Suprapubic skin (tissue), 3 donors: ENCODE results near the gene ZNF653.

Experiments used
- EP300 ChIP-seq: sonication (generic); formaldehyde crosslinking; IDR thresholded peaks from one replicate; pipeline ENCODE4 v1.6.1; 2017; ENCODE audit warnings: antibody characterized with exemption
- TF ChIP-seq, protein P1 (sequence below), 2 donors: fragments of 200-600 bp in 1 of 2; fragments of 450-650 bp in 1 of 2; sonication (generic) in 1 of 2; IDR thresholded peaks; one replicate each; pipeline ENCODE4 v1.5.1; 2016 to 2019; ENCODE audit warnings: antibody characterized with exemption in 2 of 2, mild to moderate bottlenecking in 1 of 2, moderate library complexity in 1 of 2

DNA sequence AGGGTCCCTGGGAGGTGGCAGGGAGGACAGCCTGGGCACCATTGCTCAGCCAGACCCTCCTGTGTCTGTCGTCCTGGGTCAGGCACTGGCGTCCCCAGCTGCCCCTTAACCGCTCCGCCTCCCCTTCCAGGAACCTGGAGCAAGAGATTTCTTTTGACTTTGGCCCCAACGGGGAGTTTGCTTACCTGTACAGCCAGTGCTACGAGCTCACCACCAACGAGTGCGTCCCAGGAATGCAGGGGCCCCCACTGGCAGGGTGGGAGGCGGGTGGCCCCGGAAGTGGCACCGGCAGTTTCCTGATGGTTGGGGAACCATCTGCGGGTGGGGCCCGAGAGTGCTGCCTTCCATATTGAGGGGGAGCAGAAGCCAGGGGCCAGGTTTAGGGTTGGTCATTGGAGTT lies 57.2 kb downstream of the ZNF653 start:
- no peak for TF ChIP-seq EP300
- TF ChIP-seq, protein P1, sequence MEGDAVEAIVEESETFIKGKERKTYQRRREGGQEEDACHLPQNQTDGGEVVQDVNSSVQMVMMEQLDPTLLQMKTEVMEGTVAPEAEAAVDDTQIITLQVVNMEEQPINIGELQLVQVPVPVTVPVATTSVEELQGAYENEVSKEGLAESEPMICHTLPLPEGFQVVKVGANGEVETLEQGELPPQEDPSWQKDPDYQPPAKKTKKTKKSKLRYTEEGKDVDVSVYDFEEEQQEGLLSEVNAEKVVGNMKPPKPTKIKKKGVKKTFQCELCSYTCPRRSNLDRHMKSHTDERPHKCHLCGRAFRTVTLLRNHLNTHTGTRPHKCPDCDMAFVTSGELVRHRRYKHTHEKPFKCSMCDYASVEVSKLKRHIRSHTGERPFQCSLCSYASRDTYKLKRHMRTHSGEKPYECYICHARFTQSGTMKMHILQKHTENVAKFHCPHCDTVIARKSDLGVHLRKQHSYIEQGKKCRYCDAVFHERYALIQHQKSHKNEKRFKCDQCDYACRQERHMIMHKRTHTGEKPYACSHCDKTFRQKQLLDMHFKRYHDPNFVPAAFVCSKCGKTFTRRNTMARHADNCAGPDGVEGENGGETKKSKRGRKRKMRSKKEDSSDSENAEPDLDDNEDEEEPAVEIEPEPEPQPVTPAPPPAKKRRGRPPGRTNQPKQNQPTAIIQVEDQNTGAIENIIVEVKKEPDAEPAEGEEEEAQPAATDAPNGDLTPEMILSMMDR (IDR thresholded peaks at IDR 0.05) = no peak
